Urothelium cell line (cell line): ENCODE data around the gene ACSS1.

Experiments used
- DNase-seq: peaks from one replicate; pipeline ENCODE4 v3.0.0; 2011; ENCODE audit warnings: low spot score, mixed read lengths
- FAIRE-seq: peaks from 2 replicates; lab custom pipeline; 2011; peaks lifted over from hg19 to GRCh38; lab: Jason Lieb, UNC

Gene ACSS1

DNA sequence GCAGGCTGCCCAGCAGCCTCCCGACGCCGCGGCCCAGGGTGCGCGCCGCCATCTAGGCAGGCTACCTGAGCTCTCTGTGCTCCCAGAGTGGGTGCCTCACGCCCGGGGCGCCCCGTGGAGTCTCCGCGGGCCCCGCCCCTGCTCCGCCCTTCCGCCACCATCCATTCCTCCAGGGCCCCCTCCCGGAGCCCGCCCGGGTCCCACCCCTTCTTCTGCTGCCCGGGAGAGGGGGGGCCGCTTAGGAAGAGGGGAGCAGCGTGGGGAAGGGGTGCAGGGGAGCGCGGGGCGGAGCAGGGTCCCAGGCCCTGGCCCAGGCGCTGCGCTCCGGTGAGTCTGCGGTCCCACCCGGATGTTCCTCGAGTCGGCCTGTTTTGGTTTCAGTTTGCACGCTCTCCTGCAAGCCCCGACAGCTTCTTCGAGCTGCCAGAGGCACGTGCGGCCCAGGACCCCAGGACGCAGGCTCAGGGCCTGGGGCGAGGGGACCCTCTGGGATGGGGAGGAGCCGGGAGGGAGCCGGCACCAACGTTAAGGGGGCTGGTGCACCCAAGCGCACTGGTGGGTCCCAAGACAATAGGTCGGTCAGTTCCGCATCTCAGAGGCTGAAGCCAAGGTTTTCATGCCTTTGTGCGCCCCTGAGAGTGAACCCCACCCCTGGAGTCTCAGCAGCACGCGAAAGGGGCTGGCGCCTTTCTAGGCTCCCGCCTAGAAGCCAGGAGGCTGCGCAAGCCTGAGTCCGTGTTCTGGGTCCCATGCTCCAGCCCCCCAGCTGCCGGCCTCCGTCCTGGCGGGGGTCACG, at the start of gene ACSS1:
TSS of gene ACSS1 (minus strand) at position 89 of the 796 bp plus-strand sequence. CDS start at position 52, 37 bp downstream.
- FAIRE-seq (no peak), DNase-seq (no peak)

DNA sequence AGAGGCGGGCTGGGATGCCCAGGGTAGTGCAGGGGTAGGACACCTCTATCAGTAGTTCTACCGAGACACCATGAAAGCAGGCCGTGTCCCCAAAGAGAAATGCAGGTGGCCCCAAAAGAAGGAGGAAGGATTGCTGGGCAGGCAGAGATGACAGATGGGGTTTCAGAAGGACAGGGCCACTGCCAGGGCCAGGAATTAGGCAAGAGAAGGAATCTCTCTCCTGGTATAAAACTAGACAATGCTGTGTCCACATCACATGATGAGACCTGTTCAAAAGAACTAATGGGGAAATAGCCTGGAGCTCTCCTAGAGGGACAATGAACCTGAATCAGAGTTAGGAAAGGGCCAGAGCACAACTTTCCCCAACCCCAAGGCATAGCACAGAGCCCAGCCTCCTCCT, 45.6 kb upstream of the ACSS1 start:
- FAIRE-seq: no peak
- DNase-seq: no peak

- no peak for DNase-seq
- FAIRE-seq: no peak
These were observed 43.0 kb upstream of the ACSS1 start for GRCh38 chr20:25100914-25101313.

GRCh38 chr20:25099601-25100140, 41.7 kb upstream of the ACSS1 start:
- no peak for FAIRE-seq
- no peak for DNase-seq

- DNase-seq: no peak
- FAIRE-seq: no peak
These were observed 39.6 kb upstream of the ACSS1 start for GRCh38 chr20:25097498-25097897.

DNA sequence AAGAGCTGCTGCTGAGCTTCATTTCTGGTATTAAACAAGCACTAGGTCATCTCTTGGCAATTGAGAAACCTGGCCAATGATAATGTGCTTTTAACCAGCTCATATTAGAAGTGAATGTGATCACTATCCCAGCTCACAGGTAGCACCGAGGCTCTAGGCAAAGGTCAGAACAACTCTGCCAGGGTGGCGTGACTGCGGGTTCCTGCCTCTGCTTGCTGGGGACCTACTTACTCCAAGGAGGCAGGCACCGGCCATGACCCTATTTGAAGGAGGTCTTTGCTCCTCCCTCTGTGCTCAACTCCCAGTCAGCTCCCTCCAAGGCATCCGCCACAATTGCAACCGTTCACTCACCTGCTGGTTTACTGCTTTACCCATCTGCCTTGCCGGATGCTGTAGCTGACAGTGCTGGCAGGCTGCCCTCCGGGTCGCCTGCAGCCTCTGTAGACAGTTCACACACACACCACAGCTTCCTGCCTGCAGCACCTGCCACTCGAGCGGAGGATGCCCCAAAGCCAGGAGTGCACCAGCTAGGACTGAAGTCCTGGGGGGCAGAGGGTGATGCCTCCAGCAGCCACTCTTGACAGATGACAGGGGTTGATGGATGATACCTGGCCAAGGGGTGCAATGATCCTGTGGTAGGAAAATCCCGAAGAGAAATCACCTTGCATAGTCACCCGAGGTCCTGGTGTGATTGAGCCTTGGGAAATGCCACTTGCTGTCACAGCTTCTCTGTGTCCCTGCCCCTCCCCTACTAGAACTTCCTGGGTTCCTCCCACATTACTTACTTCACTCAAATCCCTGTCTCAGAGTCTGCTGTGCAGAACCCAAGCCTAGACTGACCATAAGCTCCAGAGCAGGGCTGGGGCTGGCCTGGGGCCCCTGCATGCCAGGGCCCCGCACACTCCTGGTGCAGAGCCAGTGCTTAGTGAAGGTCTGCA, 32.8 kb upstream of the ACSS1 start:
- FAIRE-seq (no peak), DNase-seq (peak; percentile 26)

- no peak for DNase-seq
- no peak for FAIRE-seq
These were observed 31.7 kb upstream of the ACSS1 start for GRCh38 chr20:25089662-25090061.

DNA sequence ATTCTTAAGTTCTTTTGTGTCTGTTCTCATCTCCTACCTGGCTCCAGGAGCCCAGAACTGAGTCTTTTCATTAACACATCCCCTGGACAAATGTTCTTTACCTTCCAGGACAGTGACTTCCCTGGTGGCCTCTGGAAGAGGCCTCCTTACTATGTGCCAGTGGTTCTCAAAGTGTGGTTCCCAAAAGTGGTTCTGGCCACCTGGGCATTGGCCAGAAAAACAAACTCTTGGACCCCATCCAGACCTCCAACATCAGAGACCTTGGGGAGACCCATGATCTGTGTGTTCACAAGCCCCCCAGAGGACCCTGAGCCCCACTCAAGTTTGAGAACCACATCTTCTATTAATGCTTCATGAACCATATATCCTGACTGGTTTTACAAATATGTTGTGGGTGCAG, 31.2 kb upstream of the ACSS1 start:
- FAIRE-seq (no peak), DNase-seq (no peak)

DNA sequence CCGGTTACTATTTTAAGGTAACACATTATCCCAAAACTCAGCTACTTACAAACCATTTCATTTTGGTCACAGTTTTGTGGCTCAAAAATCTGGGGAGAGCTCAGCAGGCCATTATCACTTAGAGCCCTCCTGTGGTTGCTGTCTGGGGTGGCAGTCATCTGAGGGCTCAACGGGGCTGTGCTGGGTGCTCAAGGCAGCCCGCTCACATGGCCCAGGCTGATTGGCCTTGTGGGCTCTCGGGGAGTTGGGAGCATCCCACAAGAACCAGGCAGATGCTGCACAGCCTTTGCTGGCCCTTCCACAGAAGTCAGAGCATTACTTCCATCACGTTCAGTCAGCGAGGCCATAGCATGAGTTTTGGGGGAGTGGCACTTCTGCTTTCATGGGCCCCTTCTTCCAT, 30.3 kb upstream of the ACSS1 start:
- FAIRE-seq (no peak), DNase-seq (no peak)

GRCh38 chr20:25087186-25087929, 29.4 kb upstream of the ACSS1 start:
- no peak for FAIRE-seq

DNA sequence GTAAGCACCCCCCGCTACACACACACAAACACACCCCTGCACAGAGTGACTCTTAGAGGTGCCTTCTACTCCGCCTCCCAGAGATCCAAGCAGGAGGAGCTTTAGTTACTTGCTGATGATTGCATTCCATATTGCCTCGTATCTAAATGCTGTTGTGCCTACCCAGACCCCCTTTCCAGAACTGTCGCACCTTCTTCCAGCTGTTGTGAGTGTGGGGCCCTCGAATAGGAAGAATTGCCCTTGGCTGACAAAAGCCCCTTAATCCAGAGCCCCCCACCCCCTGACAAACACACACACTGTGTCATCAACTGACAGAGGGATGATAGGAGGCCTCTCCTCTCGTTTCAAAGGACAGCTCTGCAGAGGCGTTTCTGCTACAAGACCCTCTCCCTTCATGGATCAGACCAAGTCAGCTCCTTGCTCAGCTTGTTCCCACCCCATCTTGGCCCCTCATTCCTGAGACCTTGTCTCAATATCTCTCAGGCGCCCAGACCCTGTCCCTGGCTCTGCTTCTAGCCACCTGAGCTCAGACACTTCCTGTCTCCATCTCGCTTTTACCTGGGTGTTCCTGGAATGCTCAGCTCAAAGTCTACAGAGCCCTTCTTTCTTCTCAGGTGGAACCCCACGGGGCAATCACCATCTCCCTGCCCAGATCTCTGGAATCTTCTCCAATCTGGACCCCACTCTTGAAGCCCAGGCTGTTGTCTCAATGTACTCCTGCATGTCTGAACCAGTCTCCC, 28.0 kb upstream of the ACSS1 start:
- FAIRE-seq: no peak
- DNase-seq: no peak

More at GRCh38 chr20:25087186-25087929, 29.4 kb upstream of the ACSS1 start:
- DNase-seq: no peak

DNA sequence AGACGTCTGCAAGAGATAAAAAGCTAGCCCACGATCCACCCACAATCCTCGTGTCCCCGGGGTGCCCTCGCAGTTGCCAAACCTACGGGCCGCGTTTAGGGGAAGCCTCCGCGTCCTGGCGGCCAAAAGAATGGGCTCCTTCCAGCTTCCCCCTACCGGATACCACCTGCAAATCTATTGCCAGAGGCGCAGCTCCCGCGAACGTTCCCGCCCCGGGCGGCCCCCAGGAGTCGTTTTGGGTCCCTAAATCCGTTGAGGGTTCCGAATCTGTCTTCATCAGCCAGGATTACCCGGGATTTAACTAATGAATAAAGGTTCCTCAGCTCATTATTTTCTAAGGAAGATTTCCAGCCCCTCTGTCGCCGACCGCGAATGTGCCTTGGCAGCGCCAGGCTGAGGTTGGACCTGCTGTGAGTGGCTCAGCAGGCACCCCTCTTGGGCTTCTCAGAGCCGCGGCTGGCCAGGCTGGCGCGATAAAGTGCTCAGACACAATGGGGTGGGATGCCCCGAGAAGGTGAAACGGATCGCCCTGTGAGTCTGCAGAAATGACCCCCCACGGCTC, 26.8 kb upstream of the ACSS1 start:
- no peak for FAIRE-seq

DNA sequence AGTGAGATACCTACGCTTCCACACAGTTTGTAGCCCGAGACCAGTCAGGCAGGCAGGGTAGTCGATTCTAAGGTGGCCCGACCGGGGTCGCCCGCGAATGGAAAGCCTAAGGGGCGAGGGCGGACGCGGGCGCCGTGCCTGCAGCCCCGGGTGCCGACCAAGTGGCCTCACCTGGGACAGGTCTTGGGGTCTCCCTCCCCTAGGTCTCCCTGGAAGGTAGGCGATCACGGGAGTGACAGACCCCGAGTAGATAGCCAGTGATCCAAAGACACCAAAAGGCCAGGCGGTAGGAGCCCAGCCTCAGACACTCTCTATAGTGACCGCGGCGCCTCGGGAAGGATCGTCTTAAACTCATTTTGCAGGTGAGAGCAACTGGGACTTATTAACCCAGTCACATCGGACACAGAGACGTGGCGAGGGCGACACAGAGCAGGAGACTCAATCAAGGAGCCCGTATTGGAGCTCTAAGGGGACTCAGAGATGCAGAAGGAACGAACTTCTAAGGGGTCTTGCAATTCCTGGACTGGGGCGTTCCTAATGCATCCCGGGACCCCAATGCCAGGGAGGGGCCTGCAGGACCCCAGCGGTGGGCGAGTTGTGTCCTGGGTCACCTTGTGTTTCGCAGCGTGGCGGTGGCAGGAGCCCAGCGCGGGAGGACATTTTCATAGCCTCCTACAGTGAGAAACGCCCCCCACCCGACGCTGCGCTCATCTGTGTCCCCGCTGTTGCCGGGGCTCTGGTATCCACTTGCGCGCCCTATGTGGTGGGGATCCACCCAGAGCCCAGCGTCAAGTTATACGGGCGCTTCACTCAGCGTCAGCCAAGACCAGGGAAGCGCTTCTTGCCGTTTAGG, 26.1 kb upstream of the ACSS1 start:
- no peak for FAIRE-seq
- DNase-seq: no peak

More for the DNA sequence above, 26.8 kb upstream of the ACSS1 start:
- DNase-seq: no peak

- no peak for FAIRE-seq
- no peak for DNase-seq
These were observed 25.3 kb upstream of the ACSS1 start for GRCh38 chr20:25083141-25083772.

DNA sequence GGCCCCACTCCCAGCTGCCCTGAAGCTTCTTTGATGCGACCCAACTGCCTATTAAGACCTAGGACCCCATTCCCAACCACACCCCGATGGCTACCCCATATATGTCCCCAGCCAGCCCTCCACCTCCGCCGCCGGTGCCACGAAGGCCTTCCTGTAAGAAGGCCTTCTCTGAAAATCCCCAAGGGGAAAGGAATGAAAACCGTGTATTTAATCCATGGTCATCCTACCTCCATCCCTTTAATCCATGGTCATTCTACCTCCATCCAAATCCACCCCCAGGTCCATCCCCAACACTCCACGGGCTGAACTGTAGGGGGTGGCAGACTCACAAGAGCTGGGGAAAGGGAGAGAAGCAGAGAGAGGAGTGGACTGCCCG, 24.5 kb upstream of the ACSS1 start:
- DNase-seq: no peak
- FAIRE-seq: no peak

DNA sequence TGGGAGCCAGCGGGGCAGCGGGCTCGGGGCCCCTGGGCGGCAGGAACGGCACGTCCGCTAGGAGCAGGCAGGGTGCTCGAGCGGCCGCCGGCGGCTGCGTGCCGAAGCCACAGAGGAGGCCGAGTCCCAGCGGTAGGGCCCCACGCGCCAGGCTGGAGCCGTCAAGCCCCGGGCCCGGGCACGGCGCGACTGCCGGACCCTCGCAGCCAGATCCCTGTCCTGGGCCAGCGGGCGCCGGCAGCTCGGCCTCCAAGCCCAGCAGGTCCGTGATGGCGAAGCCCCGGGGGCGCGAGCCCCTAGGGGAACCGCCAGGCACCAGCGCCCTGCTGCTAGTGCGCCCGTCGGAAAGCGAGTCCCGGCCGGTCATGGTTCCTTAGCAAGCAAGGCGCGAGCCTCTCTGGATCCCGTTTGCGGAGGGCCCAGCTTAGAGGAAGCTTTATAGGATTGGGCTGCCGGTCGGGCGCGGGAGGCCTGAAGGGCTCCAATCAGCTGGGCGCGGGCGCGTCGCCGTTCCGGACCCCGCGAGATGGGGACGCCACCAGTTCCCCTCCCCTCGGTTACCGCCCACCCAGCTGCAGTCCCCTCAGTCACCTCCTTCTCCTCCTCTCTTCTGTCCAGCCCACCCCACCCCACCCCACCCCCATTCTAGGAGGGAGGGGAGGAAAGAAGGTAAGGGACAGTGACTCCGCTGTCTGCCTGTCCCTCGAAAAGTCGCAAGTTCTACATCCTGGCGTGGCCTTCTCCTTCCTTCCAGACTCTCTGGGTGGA, 24.0 kb upstream of the ACSS1 start, which contains the start of gene VSX1:
TSS of gene VSX1 (minus strand) at position 412 of the 768 bp plus-strand sequence. CDS start at position 367, 45 bp downstream.
- no peak for DNase-seq
- FAIRE-seq: no peak

DNA sequence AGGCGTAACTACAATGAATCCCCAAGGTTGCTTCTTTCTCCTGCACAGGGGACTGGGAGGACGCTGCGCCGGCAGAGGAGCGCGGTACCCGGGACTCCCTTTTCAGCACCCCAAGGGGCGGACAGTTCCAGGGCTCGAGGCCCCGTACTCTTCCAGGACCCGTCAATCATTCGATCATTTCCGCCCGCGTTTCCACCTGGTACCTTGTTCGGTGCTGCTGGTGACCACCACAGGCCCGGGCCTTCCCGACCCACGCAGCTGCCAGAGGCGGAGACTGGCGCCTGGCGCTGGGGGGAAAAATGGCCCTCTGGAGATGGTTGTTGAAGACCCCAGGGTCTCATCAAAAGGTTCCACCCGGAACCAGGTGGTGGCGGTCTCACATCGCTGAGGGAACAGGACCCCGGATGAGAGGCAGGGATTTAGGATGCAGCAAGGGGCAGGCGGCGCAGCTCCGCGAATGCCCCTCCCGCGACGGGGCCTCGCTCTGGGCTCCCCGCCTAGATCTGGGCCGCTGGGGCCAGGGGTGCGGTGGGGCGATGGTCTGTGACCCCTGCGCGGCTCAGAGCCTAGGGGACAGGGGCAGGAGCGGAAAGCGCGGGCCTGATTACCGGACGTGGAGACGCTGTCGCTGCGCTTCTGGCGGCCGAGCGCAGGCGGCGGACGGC, 23.3 kb upstream of the ACSS1 start:
- DNase-seq: no peak

More for the DNA sequence above, 23.3 kb upstream of the ACSS1 start:
- FAIRE-seq: no peak
